HG03097 (cell line): ENCODE data around the gene SLC23A2.
"Not testable (repeated sequence)": the region's sequence is repeated elsewhere in the genome, so short reads cannot be mapped to it uniquely, and the experiment has no call there.

Experiments used
- ATAC-seq: cut with Tn5 transposase; IDR thresholded peaks from one replicate; pipeline ENCODE4 v1.9.1; 2021; ENCODE audit not compliant: unreplicated experiment, low FRiP score

SLC23A2 gene

DNA sequence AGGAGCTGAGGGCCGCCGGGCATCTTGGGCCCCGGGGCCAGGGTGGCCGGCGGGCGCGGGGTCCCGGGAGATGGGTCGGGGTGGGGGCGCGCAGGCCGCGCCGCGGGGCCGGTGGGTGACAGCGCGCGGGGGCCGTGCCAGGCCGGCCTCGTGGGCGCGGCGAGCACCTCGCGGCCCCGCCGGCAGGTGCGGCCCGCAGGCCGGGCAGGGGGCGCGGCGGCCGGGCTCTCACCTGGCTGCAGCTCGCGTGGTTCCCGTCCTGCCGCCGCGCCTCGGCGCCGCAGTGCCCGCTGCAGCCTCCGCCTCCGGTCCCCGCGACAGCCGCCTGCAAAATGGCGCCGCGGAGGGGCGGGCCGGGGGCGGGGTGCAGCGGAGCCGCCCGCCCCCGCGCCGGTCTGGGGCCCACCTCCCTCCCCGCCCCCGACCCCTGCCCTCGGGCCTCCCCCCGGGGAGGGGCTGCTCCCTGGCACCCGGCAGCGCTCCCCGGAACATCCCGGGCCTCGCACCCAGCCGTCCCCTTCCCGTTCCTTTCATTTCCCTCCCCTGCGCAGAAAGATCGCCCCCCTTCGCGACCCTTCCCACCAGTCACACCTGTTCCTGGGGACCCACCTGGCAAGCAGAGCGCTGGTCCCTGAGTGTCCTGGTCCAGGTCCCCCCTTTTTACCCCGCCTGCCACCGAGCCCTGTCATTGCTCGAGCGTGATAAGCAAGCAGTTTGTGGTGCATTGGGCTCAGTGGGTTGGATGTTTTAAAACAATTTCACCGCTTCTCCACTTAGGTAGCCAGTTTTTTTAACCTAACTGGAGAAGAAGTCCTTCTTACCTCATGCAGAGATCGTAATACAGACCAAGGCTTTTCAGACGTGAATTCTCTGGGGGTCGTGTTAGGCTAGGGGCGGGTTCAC is at the start of gene SLC23A2:
TSS of gene SLC23A2 (minus strand) at position 337 of the 903 bp plus-strand sequence. CDS start 68,948 bp downstream, outside the sequence.
- ATAC-seq = no peak

DNA sequence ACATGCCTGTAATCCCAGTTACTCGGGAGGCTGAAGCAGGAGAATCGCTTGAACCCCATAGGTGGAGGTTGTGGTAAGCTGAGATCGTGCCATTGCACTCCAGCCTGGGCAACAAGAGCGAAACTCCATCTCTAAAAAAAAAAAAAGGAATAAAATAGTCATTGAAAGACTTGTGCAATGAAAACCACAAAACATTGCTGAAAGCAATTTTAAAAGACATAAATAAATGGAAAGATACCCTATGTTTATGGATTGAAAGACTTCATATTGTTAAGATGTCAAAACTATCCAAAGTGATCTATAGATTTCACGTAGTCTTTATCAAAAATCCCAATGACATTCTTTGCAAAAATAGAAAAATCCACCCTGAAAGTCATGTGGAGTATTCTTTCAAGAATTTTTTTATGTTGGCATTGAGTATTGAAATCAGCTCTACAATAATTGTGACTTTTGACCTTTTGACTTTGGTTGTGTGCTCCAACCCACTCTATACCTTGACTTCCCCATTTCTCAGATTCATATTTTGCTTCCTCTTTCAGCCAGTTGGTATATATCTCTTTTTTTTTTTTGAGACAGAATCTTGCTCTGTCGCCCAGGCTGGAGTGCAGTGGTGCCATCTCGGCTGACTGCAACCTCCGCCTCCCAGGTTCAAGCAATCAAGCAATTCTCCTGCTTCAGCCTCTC is 45.5 kb upstream of the SLC23A2 start:
- no peak for ATAC-seq

DNA sequence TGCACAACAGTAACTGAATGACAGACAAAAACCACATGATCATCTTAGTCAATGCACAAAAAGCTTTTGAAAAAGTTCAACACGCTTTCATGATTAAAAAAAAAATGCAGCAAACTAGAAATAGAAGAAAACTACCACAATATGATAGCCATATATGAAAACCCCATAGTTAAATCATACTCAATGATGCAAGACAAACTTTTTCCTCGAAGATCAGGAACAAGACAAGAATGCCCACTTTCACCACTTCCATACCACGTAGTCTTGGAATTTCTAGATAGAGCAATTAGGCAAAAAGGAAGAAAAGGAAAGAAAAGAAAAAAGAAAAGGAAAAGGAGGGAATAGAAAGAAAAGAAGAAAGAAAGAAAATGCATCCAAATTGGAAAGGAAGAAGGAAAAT is 44.6 kb upstream of the SLC23A2 start:
- ATAC-seq = no peak

DNA sequence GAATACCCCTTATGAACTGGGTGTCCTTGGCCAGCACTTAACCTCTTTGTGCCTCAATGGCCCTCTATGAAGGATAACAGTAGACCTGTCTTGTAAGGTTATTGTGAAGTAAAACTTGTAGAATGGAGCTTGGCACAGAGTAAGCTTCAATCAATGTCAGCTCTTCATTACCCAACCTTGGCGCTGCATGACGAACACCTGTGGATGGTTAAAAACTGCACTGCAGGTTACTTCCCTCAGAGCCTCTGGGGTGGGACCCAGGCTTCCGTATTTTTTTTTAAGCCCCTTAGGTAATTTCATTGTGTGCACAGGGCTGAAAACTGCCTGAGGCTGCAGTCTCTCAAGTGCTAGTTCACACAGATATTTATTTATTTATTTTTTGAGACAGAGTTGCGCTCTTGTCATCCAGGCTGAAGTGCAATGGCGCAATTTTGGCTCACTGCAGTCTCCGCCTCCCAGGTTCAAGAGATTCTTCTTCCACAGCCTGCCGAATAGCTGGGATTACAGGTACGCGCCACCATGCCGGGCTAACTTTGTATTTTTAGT is 42.8 kb upstream of the SLC23A2 start:
- no peak for ATAC-seq

DNA sequence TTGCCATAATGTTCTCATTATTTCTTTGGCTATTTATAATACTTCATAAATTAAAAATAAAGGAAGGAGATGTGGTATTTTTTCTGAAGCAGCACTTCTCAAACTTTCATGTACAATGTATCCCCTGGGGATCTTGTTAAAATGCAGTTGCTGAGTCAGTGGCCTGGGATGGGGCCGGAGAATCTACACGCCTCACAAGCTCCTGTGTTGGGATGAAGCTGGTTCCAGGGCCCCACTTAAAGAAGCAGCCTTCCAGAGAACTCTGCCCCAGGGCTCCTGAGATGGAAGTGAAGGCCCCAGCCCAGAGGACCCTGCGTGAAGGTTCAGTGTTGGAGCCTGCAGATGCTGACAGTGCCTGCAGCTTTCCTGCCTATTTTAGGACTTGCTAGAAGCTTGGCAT is 40.1 kb upstream of the SLC23A2 start:
- no peak for ATAC-seq

DNA sequence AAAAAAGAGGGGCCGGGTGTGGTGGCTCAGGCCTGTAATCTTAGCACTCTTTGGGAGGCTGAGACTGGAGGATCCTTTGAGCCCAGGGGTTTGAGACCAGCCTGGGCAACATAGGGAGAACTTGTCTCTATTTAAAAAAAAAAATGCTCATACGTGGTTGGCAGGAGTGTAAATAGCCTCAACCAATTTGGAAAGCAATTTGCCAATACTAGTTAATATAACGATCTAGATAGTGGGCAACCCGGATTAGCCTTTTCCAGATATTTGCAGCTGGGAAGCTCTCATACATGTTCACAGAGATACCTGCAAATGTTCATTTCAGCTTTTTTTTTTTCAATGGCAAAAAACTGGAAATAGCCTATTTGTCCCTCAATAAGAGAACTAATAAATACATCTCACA is 39.0 kb upstream of the SLC23A2 start:
- no peak for ATAC-seq

DNA sequence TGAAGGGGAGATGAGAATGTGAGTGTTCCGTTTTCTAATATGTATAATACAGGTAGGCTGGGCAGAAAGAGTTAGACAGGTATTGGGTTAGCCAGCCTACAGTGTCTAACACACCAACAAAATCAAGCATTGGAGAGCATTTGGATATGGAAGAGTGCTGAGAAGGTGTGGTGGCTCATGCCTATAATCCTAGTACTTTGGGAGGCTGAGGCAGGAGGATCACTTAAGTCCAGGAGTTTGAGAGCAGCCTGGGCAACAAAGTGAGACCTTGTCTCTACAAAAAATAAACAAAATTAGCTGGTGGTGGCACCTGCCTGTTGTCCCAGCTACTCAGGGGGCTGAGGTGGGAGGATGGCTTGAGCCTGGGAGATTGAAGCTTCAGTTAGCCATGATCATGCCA is 38.6 kb upstream of the SLC23A2 start:
- no peak for ATAC-seq

DNA sequence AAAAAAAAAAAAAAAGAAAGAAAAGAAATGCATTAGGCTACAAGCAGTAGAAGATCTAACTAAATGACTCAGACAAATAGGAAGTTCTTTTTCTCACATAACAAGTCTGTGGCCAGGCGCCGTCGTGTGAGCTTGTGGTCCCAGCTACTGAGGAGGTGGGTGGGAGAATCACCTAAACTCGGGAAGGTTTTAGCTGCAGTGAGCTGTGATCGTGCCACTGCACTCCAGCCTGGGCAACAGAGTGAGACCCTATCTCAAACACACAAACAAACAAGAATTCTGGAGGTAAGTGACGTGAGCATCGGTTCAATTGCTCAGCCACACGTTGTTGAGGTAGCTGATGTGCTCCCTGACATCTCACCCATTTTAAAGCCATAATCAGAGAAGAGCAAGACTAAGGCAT is 37.9 kb upstream of the SLC23A2 start:
- no peak for ATAC-seq

DNA sequence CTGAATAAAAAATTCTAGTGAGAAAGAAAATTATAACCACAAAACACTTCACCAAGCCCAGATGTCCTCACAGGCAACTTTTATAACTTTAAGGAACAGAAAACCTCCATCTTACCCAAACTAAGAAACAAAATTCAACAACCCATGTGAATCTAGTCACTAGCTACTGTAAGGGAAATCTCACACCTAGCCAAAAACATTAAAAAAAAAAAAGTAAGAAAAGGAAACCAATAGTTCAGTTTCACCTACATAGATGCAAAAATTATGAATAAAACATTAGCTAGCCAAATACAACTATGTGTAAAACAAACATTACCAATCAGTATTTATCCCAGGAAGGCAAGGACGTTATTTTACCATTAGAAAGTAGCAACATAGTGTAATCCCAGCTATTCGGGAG is 35.5 kb upstream of the SLC23A2 start:
- ATAC-seq = no peak

DNA sequence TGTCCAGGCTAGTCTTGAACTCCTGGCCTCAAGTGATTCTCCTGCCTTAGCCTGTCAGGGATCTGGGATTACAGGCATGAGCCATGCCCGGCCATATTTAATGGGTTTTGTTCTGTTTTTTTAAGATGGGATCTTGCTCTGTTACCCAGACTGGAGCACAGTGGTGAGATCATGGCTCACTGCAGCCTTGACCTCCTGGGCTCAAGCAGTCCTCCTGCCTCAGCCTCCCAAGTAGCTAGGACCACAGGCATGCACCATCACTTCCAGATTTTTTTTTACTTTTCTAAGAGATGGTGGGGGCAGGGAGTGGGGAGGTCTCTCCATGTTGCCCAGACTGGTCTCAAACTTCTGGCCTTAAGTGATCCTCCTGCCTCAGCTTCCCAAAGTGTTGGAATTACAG is 34.2 kb upstream of the SLC23A2 start:
- ATAC-seq = not testable (repeated sequence)

DNA sequence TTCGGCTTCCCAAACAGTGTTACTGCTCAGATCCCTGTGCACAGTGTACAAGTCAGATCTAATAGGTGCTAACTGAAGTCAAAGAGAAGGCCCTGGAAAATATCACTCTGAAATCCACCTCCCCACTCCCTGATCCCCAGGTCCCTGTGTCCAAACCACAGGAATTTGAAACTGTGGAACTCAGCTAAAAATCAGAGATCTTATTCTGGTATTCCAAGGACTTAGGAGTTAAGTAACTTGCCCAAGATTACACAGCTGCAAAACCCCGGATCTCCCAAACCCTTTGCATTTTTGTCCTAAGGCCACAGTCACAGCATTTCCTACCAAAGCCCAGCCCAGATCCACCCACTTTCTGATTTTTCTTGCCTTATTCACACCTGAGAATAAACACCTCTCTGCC is 32.3 kb upstream of the SLC23A2 start:
- ATAC-seq = no peak

DNA sequence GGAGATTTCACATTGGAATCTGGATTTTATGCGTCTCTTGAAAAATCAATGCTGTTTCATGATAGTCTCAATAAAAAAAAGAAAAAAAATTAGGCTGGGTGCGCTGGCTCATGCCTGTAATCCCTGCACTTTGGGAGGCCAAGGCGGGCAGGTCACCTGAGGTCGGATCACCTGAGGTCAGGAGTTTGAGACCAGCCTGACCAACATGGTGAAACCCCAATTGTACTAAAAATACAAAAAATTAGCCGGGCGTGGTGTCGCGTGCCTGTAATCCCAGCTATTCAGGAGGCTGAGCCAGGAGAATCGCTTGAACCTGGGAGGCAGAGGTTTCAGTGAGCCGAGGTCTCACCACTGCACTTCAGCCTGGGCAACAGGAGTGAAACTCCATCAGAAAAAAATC is 30.4 kb upstream of the SLC23A2 start:
- ATAC-seq = not testable (repeated sequence)

DNA sequence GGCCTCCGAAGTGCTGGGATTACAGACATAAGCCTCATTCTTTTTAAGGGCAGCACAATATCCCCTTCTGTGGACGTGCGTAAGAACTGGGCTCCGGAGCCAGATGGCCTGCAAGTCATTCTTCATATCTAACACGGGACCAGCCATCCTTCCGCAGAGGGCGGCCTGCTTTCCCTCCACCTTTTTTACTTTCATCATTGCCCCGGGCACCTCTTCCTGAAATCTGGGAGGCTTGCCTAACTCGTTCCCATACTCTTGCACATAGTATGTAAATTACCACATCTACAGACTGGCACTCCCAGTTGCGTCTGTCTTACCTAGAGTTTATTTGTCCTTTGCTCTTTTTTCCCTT is 29.9 kb upstream of the SLC23A2 start:
- no peak for ATAC-seq

DNA sequence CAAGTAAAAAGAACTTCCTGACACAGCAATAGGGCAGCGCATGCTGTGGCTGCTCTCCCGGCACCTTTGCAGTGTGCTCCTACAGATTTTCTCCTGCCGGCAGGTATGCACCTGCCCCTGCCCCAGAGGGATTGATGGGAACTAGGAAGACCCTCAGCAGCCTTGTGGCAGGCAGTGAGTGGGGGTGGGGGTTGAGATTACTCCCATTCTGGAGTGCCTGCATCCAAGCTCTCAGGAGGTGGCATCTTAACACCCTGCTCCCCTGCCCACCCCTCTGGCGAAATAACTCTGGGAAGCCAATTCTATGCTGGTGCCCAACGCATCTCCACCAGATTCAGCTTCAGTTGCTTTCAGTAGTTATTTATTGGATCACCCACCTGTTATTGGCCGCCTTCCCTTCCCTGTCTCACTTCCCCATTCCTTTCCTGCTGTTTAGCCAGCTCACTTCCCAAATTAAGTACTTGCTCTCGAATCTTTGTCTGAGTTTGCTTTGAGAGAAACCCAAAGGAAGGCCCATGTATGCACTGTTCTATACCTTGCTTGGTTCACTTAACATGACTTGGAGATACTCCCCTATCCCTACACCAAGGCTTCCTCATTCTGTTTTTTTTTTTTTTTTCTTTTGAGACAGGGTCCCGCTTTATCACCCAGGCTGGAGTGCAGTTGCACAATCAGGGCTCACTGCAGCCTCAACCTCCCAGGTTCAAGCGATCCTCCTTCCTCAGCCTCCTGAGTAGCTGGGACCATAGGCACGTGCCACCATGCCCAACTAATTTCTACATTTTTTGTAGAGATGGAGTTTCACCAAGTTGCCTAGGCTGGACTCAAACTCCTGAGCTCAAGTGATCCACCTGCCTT is 29.3 kb upstream of the SLC23A2 start:
- ATAC-seq = no peak

DNA sequence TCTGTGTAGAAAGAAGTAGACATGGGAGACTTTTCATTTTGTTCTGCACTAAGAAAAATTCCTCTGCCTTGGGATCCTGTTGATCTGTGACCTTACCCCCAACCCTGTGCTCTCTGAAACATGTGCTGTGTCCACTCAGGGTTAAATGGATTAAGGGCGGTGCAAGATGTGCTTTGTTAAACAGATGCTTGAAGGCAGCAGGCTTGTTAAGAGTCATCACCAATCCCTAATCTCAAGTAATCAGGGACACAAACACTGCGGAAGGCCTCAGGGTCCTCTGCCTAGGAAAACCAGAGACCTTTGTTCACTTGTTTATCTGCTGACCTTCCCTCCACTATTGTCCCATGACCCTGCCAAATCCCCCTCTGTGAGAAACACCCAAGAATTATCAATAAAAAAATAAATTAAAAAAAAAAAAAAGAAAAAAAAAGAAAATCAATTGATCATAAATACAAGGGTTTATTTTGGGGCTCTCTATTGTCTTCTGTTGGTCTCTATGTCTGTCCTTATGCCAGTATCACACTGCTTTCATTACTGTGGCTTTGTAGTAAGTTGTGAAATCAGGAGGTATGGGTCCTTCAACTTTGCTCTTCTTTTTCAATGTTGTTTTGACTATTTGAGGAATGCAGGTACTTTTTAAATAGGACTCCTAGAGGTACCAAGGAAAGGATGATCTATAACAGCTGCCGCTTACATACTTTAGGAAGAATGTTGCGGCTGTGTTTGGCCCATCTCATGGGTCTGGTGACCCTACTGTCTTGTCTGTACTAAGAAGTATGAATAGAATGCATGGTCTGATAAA is 27.1 kb upstream of the SLC23A2 start:
- not testable (repeated sequence) for ATAC-seq

DNA sequence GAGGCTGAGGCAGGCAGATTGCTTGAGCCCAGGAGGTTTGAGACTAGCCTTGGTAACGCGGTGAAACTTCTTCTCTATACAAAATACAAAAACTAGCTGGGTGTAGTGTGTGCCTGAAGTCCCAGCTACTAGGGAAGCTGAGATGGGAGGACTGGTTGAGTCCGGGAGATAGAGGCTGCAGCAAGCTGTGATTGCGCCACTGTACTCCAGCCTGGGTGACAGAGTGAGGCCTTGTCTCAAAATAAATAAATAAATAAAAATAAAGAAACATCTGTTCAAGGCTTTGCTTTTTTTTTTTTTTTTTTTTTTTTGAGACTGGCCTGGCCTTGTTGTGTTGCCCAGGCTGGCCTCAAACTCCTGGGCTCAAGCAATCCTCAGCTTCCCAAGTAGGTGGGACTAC is 23.7 kb upstream of the SLC23A2 start:
- ATAC-seq = no peak

DNA sequence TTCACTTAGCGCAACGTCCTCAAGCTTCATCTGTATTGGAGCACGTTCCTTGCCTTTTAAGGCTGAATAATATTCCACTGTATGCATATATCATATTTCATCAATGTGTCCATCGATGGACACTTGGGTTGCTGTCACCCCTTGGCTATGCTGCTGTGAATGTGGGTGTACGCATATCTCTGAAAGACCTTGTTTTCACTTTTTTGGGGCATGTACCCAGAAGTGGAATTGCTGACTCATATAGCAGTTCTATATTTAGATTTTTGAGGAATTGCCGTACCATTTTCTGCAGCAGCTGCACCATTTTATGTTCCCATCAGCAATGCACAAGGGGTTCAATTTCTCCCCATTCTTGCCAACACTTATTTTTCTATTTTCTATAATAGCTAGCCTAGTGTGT is 22.8 kb upstream of the SLC23A2 start:
- no peak for ATAC-seq

DNA sequence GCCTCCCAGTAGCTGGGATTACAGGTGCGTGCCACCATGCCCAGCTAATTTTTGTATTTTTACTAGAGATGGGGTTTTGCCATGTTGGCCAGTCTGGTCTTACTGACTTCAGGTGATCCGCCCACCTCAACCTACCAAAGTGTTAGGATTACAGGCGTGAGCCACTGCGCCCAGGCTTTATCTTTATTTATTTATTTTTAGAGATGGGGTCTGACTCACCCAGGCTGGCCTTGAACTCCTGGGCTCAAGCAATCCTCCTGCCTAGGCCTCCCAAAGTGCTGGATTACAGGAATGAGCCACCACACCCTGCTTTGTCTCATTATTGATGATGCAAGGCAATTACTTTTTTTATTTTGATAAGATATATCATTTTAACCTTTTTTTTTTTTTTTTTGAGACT is 21.9 kb upstream of the SLC23A2 start:
- not testable (repeated sequence) for ATAC-seq

DNA sequence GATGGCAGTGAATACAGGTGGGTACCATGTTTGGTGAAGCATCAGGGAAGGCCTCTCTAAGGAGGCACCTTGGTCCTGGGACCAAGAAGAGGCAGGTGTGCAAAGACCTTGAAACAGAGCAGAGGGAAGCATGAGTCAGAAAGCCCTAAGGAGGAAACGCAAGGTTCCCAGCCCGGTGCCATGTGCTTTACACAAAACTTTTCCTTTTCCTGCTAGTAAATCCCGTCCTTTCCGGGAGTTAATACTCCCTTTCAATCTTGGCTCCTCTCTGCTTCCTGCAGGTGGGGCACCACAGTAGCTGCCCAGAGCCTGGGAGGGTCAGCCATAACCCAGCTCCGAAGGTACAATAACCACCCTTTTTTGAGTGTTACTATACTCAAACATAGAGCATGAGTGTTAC is 19.4 kb upstream of the SLC23A2 start:
- no peak for ATAC-seq
